ENCODE data around the gene ALLC. TPM values are rescaled to one million over a fixed set of nuclear protein-coding genes. Genes with fewer than 3 reads are reported as not detected.

ALLC gene
- total and polyA plus RNA-seq, 10 of the 15 experiments (the other 5 are each of a cell fraction or from before 2014, with no cell fraction given), result 0.05 TPM; not detected in 9

DNA sequence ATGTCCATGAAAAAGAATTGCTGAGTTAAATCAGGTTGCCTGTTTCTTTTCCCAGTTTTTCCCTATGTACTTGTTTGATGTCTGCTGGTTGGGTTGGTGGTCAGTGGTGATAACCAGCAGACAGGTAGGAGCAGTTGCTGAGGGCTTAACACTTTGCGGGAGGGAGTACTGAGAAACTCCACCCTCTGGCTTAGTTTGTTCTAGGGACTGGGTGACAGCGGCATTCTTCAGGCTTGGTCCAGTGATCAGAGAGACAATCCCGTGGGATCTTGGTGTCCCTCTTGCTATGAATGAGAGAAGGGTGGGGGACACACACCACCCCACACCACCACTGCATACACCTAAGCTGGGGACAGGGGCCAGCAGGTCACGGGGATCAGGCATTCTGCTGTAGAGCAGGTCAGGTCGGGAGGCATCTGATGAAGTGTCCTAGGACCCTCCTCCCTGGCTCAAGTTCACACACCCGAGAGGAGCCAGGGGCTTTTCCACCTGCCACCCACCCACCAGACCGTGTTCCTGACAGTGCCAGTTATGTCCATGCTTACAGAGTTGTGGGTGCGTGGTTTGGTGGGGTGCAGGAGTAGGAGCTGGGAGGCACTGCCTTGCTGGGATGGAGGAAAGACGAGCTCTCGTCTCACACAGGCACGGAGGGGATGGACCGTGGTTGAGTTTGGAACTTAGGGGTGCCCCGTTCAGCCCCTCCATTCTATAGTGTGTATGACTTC is 21.3 kb upstream of the ALLC start:
- Histone ChIP-seq H3K4me2 (ENCODE audit: control insufficient read depth, insufficient read depth) (no peak overlapping the region), H3K4me1 (ENCODE audit: control insufficient read depth, insufficient read depth, low read length) (no peaks in the 10 kb centered on the region), H4K20me1 (ENCODE audit: control insufficient read depth, insufficient read depth) (no peaks in the 10 kb centered on the region), H3K79me2 (ENCODE audit: control insufficient read depth, insufficient read depth, low read length) (no peaks in the 10 kb centered on the region), H3K4me3 (no peak overlapping the region), H3K9me3 (replicated peaks; ENCODE audit: control insufficient read depth, insufficient read depth, low read length) (no peaks in the 10 kb centered on the region), H3K27me3 (replicated peaks in 1 of 2; ENCODE audit: control insufficient read depth in 2 of 2, insufficient read depth in 2 of 2, low read length in 1 of 2) (no peaks in the 10 kb centered on the region), H3K36me3 (ENCODE audit: control insufficient read depth in 2 of 2, insufficient read depth in 2 of 2, low read length in 1 of 2) (no peaks in the 10 kb centered on the region), H2AFZ (ENCODE audit: control insufficient read depth, low read depth, low read length) (no peak overlapping the region), H3K27ac (ENCODE audit: control insufficient read depth, insufficient read depth) (no peak overlapping the region), H3K9ac (ENCODE audit: control insufficient read depth, insufficient read depth, low read length) (no peak overlapping the region)
- in situ Hi-C loops (cut with MboI) (no loop called here), intact Hi-C loops (cut with micrococcal nuclease; ENCODE audit: unreplicated experiment) (no loop called here)
- DNase-seq (ENCODE audit: low read depth, low spot score), result no peak
- ChIA-PET CTCF (no interaction called here), POLR2A (no interaction called here), RAD21 (ENCODE audit: unreplicated experiment) (no interaction called here), SMC1A (ENCODE audit: uncharacterized antibody, unreplicated experiment) (interaction anchor here (0.7 to 1.0 kb wide), 2 partner anchors 16 to 326 kb away, joined by 3 read pairs; no protein-coding TSS in a partner anchor)
- TF ChIP-seq SIN3A (IDR thresholded peaks at IDR 0.05; ENCODE audit: low read depth, low read length) (no peak), PAX5 (IDR thresholded peaks at IDR 0.05; ENCODE audit: borderline replicate concordance, low read depth, low read length) (no peak), NFIC (IDR thresholded peaks at IDR 0.05; ENCODE audit: low read depth, low read length) (no peak), CHD1 (IDR thresholded peaks at IDR 0.05; ENCODE audit: low read depth, low read length) (no peak), SREBF2 (IDR thresholded peaks at IDR 0.05; ENCODE audit: low read length) (no peak), RB1 (IDR thresholded peaks at IDR 0.05; ENCODE audit: borderline replicate concordance) (no peak), MTA2 (IDR thresholded peaks at IDR 0.05; ENCODE audit: low read depth) (no peak), SREBF1 (IDR thresholded peaks at IDR 0.05; ENCODE audit: low read length) (no peak), IRF4 (IDR thresholded peaks at IDR 0.05; ENCODE audit: low read depth, low read length) (no peak), NBN (IDR thresholded peaks at IDR 0.05) (no peak), NFYB (IDR thresholded peaks at IDR 0.05; ENCODE audit: insufficient read depth, low read depth, low read length) (no peak), RBBP5 (conservative IDR thresholded peaks at IDR 0.05) (no peak)
- TF ChIP-seq, protein P1, sequence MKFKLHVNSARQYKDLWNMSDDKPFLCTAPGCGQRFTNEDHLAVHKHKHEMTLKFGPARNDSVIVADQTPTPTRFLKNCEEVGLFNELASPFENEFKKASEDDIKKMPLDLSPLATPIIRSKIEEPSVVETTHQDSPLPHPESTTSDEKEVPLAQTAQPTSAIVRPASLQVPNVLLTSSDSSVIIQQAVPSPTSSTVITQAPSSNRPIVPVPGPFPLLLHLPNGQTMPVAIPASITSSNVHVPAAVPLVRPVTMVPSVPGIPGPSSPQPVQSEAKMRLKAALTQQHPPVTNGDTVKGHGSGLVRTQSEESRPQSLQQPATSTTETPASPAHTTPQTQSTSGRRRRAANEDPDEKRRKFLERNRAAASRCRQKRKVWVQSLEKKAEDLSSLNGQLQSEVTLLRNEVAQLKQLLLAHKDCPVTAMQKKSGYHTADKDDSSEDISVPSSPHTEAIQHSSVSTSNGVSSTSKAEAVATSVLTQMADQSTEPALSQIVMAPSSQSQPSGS (IDR thresholded peaks at IDR 0.05; ENCODE audit: low read length), result no peak
- no peak for FAIRE-seq
- no peak for ATAC-seq
- BruUV-seq (replicated peaks), result no TSS peak
- 54% methylated on average over 13 of the region's 13 CpGs for WGBS (ENCODE audit: insufficient coverage, insufficient replicate concordance, low lambda C conversion rate, missing lambda C conversion rate)

Measured in GM12878 (cell line).